H1 (cell line): ENCODE data around the gene FRMPD4. TPM values are rescaled to one million over a fixed set of nuclear protein-coding genes. Genes with fewer than 3 reads are reported as not detected.

Source experiments
- CTCF ChIA-PET: fragments of 300-600 bp; sonication (Branson Sonifier 250); formaldehyde crosslinking; loops from one replicate; lab custom pipeline; 2021; ENCODE audit not compliant: partially characterized antibody; lab: Charles Lee
- POLR2A ChIA-PET: fragments of 300-600 bp; sonication (Branson Sonifier 250); formaldehyde crosslinking; loops from one replicate; lab custom pipeline; 2021; ENCODE audit warnings: inconsistent platforms; ENCODE audit not compliant: partially characterized antibody; lab: Charles Lee
- DNase-seq, 2 experiments: peaks; one replicate each; pipeline versions ENCODE4 v3.0.0 to v3.0.0-alpha.2; 2010 to 2022; ENCODE audit warnings: low spot score in 2 of 2, low read depth in 1 of 2, mixed read lengths in 1 of 2
- FAIRE-seq: peaks from 2 replicates; lab custom pipeline; 2011; peaks lifted over from hg19 to GRCh38; lab: Jason Lieb, UNC
- H2AFZ ChIP-seq: 2 replicates; pipeline ENCODE4 v1.8.1; 2012; ENCODE audit warnings: low read length, inconsistent platforms
- H2AK5ac ChIP-seq: 2 replicates; pipeline ENCODE4 v1.6.1; 2013; ENCODE audit warnings: low read depth, low read length
- H2BK120ac ChIP-seq: replicated peaks from 2 replicates; pipeline ENCODE3; 2013; ENCODE audit warnings: low read depth, low read length, inconsistent platforms
- H2BK12ac ChIP-seq: 2 replicates; pipeline ENCODE4 v1.6.1; 2013; ENCODE audit warnings: low read depth, low read length
- H2BK15ac ChIP-seq: 2 replicates; pipeline ENCODE4 v1.6.1; 2013; ENCODE audit warnings: low read length
- H2BK20ac ChIP-seq: 2 replicates; pipeline ENCODE4 v1.6.1; 2013; ENCODE audit warnings: low read length
- H2BK5ac ChIP-seq: 2 replicates; pipeline ENCODE4 v1.6.1; 2013; ENCODE audit warnings: low read depth, low read length
- H3K14ac ChIP-seq: 2 replicates; pipeline ENCODE4 v1.6.1; 2013; ENCODE audit warnings: inconsistent platforms; ENCODE audit not compliant: insufficient read length
- H3K18ac ChIP-seq: 2 replicates; pipeline ENCODE4 v1.6.1; 2013; ENCODE audit warnings: low read length; ENCODE audit errors: extremely low read depth
- H3K23ac ChIP-seq: 2 replicates; pipeline ENCODE4 v1.6.1; 2013; ENCODE audit warnings: inconsistent platforms; ENCODE audit not compliant: insufficient read length
- H3K23me2 ChIP-seq: 2 replicates; pipeline ENCODE4 v1.6.1; 2013; ENCODE audit warnings: low read depth, low read length
- H3K27ac ChIP-seq: 2 replicates; pipeline ENCODE4 v1.6.1; 2011; ENCODE audit warnings: low read depth, low read length, inconsistent platforms
- H3K27me3 ChIP-seq, 4 experiments: replicated peaks in 1 of 4; 1 replicate in 1 of 4; 2 replicates in 3 of 4; pipeline versions ENCODE4 v1.6.1 to v1.8.1; 2011 to 2013; ENCODE audit warnings: low read length in 3 of 4, mild to moderate bottlenecking in 3 of 4, inconsistent platforms in 2 of 4, mixed read lengths in 2 of 4, moderate library complexity in 1 of 4; ENCODE audit not compliant: control insufficient read depth in 3 of 4, insufficient read depth in 3 of 4; ENCODE audit errors: extremely low read depth in 1 of 4
- H3K36me3 ChIP-seq, 4 experiments: 2 replicates each; pipeline versions ENCODE4 v1.6.1 to v1.8.1; 2011 to 2013; ENCODE audit warnings: mild to moderate bottlenecking in 4 of 4, low read length in 3 of 4, moderate library complexity in 2 of 4, control low read depth in 1 of 4, inconsistent platforms in 1 of 4; ENCODE audit not compliant: insufficient read depth in 4 of 4, control insufficient read depth in 2 of 4
- H3K4ac ChIP-seq: replicated peaks from 2 replicates; pipeline ENCODE3; 2013; ENCODE audit warnings: low read length, low read depth, mixed read lengths, inconsistent platforms; ENCODE audit not compliant: insufficient read length
- H3K4me1 ChIP-seq, 4 experiments: replicated peaks in 1 of 4; 1 replicate in 1 of 4; 2 replicates in 3 of 4; pipeline versions ENCODE4 v1.6.1 to v1.8.1; 2011 to 2013; ENCODE audit warnings: low read length in 3 of 4, inconsistent platforms in 2 of 4, mixed read lengths in 1 of 4; ENCODE audit not compliant: insufficient read depth in 4 of 4, control insufficient read depth in 3 of 4
- H3K4me2 ChIP-seq, 2 experiments: 2 replicates each; pipeline versions ENCODE4 v1.6.1 to v1.8.1; 2011 to 2013; ENCODE audit warnings: low read depth in 2 of 2, low read length in 2 of 2, control low read depth in 1 of 2, inconsistent platforms in 1 of 2, mild to moderate bottlenecking in 1 of 2; ENCODE audit not compliant: insufficient read depth in 1 of 2
- H3K4me3 ChIP-seq, 4 experiments: fragments of 200-600, 300-600 bp in 1 of 4; sonication (generic), shearing (Covaris generic), sonication (Bioruptor Twin) in 1 of 4; 2 replicates each; pipeline versions ENCODE4 v1.5.1 to v1.8.1; 2011 to 2016; ENCODE audit warnings: low read length in 4 of 4, low read depth in 3 of 4, control low read depth in 2 of 4, inconsistent platforms in 2 of 4, mild to moderate bottlenecking in 2 of 4, mixed read lengths in 1 of 4, moderate library complexity in 1 of 4; ENCODE audit not compliant: insufficient read depth in 2 of 4; ENCODE audit errors: extremely low read depth in 1 of 4
- H3K56ac ChIP-seq: replicated peaks from 2 replicates; pipeline ENCODE3; 2013; ENCODE audit warnings: low read depth, mild to moderate bottlenecking, mixed read lengths, low read length, inconsistent platforms; ENCODE audit not compliant: insufficient read length
- H3K79me1 ChIP-seq: 2 replicates; pipeline ENCODE4 v1.6.1; 2013; ENCODE audit warnings: low read depth, low read length, control low read depth
- H3K79me2 ChIP-seq, 2 experiments: 2 replicates each; pipeline versions ENCODE4 v1.6.1 to v1.8.1; 2012 to 2013; ENCODE audit warnings: low read length in 2 of 2, mild to moderate bottlenecking in 2 of 2, inconsistent platforms in 1 of 2; ENCODE audit not compliant: insufficient read depth in 2 of 2, control insufficient read depth in 1 of 2
- H3K9ac ChIP-seq, 4 experiments: replicated peaks in 1 of 4; 1 replicate in 1 of 4; 2 replicates in 3 of 4; pipeline versions ENCODE4 v1.6.1 to v1.8.1; 2011 to 2013; ENCODE audit warnings: low read depth in 3 of 4, low read length in 3 of 4, control low read depth in 2 of 4, mild to moderate bottlenecking in 2 of 4, moderate library complexity in 2 of 4, inconsistent platforms in 1 of 4; ENCODE audit errors: extremely low read depth in 1 of 4
- H3K9me3 ChIP-seq, 2 experiments: 2 replicates each; pipeline versions ENCODE4 v1.6.1 to v1.8.1; 2012 to 2013; ENCODE audit warnings: mild to moderate bottlenecking in 2 of 2, moderate library complexity in 2 of 2, control low read depth in 1 of 2, inconsistent platforms in 1 of 2, low read depth in 1 of 2, low read length in 1 of 2, mixed read lengths in 1 of 2; ENCODE audit not compliant: insufficient read depth in 2 of 2
- H4K20me1 ChIP-seq, 2 experiments: replicated peaks in 1 of 2; 2 replicates each; pipeline versions ENCODE3 to v1.8.1; 2011 to 2013; ENCODE audit warnings: inconsistent platforms in 2 of 2, low read length in 2 of 2, mild to moderate bottlenecking in 1 of 2; ENCODE audit not compliant: insufficient read depth in 2 of 2, control insufficient read depth in 1 of 2
- H4K5ac ChIP-seq: 2 replicates; pipeline ENCODE4 v1.6.1; 2013; ENCODE audit warnings: low read length, low read depth, mixed read lengths, inconsistent platforms; ENCODE audit not compliant: insufficient read length
- H4K8ac ChIP-seq: 2 replicates; pipeline ENCODE4 v1.8.0; 2013; ENCODE audit warnings: mild to moderate bottlenecking, moderate library complexity, low read length, inconsistent platforms; ENCODE audit not compliant: insufficient read depth; ENCODE audit errors: extremely low read depth
- H4K91ac ChIP-seq: replicated peaks from 2 replicates; pipeline ENCODE3; 2013; ENCODE audit warnings: low read length, mixed read lengths, inconsistent platforms; ENCODE audit not compliant: insufficient read length
- BACH1 ChIP-seq: IDR thresholded peaks from 2 replicates; pipeline ENCODE4 v1.6.1; 2012; ENCODE audit warnings: low read length, improper control_type of control experiment
- CEBPB ChIP-seq: IDR thresholded peaks from 2 replicates; pipeline ENCODE4 v1.6.1; 2012; ENCODE audit warnings: low read depth, low read length
- CTBP2 ChIP-seq: IDR thresholded peaks from 2 replicates; pipeline ENCODE4 v1.7.0; 2011; ENCODE audit warnings: borderline replicate concordance, mild to moderate bottlenecking, moderate library complexity, mixed read lengths, low read length; ENCODE audit not compliant: insufficient read depth, insufficient read length
- FOSL1 ChIP-seq: IDR thresholded peaks from 2 replicates; pipeline ENCODE4 v1.6.1; 2011; ENCODE audit warnings: mild to moderate bottlenecking, low read depth, low read length, moderate library complexity; ENCODE audit not compliant: insufficient read depth
- HDAC2 ChIP-seq, 2 experiments: fragments of 300-600 bp in 1 of 2; sonication (generic) in 1 of 2; IDR thresholded peaks; 2 replicates each; pipeline ENCODE4 v1.6.1; 2011 to 2012; ENCODE audit warnings: low read depth in 2 of 2, low read length in 2 of 2, mild to moderate bottlenecking in 2 of 2, moderate library complexity in 2 of 2, borderline replicate concordance in 1 of 2, inconsistent platforms in 1 of 2
- KDM1A ChIP-seq: fragments of 200-600, 300-600 bp; sonication (generic); IDR thresholded peaks from 2 replicates; pipeline ENCODE4 v1.7.1; 2016; ENCODE audit warnings: mild to moderate bottlenecking, low read length, borderline replicate concordance
- KDM4A ChIP-seq: IDR thresholded peaks from one replicate; pipeline ENCODE4 v1.7.1; 2012; ENCODE audit warnings: low read depth, mild to moderate bottlenecking, moderate library complexity, low read length, inconsistent platforms; ENCODE audit not compliant: severe bottlenecking
- MAFK ChIP-seq: IDR thresholded peaks from 2 replicates; pipeline ENCODE4 v1.6.1; 2012; ENCODE audit warnings: low read depth, mild to moderate bottlenecking, improper control_type of control experiment, low read length
- PHF8 ChIP-seq: fragments of 200-600 bp; sonication (generic); conservative IDR thresholded peaks from 2 replicates; pipeline ENCODE4 v1.7.1; 2012; ENCODE audit warnings: low read depth, mild to moderate bottlenecking, inconsistent platforms, low read length, moderate library complexity
- POLR2A ChIP-seq, 2 experiments: IDR thresholded peaks; 1 replicate in 1 of 2; 2 replicates in 1 of 2; pipeline ENCODE4 v1.6.1; 2011; ENCODE audit warnings: low read depth in 2 of 2, low read length in 2 of 2, mild to moderate bottlenecking in 2 of 2; ENCODE audit errors: control extremely low read depth in 1 of 2
- POLR2AphosphoS5 ChIP-seq: IDR thresholded peaks from 2 replicates; pipeline ENCODE4 v1.6.1; 2011; ENCODE audit warnings: low read depth, low read length
- SIN3A ChIP-seq, 2 experiments: IDR thresholded peaks in 1 of 2; conservative IDR thresholded peaks in 1 of 2; 2 replicates each; pipeline ENCODE4 v1.6.1; 2011 to 2012; ENCODE audit warnings: low read length in 2 of 2, improper control_type of control experiment in 1 of 2, low read depth in 1 of 2, mild to moderate bottlenecking in 1 of 2
- ZNF274 ChIP-seq: IDR thresholded peaks from 2 replicates; pipeline ENCODE4 v1.7.0; 2012; ENCODE audit warnings: low read length, borderline replicate concordance; ENCODE audit errors: extremely low read depth
- WGBS, 2 experiments: shearing (Covaris generic) in 1 of 2; methylation state at CpG; one replicate each; pipeline versions ENCODE4 v1.1.6 to v1.1.7; 2013 to 2015; ENCODE audit warnings: low lambda C conversion rate in 2 of 2, mixed read lengths in 2 of 2, inconsistent platforms in 1 of 2, low coverage in 1 of 2, missing lambda C conversion rate in 1 of 2; ENCODE audit not compliant: insufficient replicate concordance in 2 of 2, insufficient coverage in 1 of 2, insufficient read length in 1 of 2; ENCODE audit errors: extremely low coverage in 1 of 2, missing lambda C conversion rate in 1 of 2; 5-methylcytosine and 5-hydroxymethylcytosine counted together
- polyA plus RNA-seq, 7 experiments: library from polyadenylated mRNA; depleted of rRNA in 3 of 7; stranded (reverse) in 5 of 7; unstranded in 2 of 7; fragments of >200 nt in 5 of 7; fragments of 200-250 nt in 2 of 7; gene quantifications; 1 replicate in 5 of 7; 2 replicates in 1 of 7; 4 replicates in 1 of 7; pipeline versions ENCODE4 v1.2.1 to v1.2.3, GENCODE V29; 2011 to 2013; ENCODE audit warnings: missing spikeins in 2 of 7, mixed read lengths in 2 of 7
- total RNA-seq: library from RNA; stranded (reverse); fragmentation: NEBNext Ultra II Directional; extraction: Animal tissue kit (Norgen Biotek cat#: 25700); gene quantifications from 2 replicates; pipeline ENCODE4 v1.2.1, GENCODE V29; 2021
- TF ChIP-seq, protein P1 (sequence below): IDR thresholded peaks from 2 replicates; pipeline ENCODE4 v1.6.1; 2011; ENCODE audit warnings: low read length, improper control_type of control experiment

FRMPD4 gene
- total and polyA plus RNA-seq, 2 of the 8 experiments (the other 6 are each of a cell fraction or from before 2014, with no cell fraction given) = 0.02 to 0.37 TPM

DNA sequence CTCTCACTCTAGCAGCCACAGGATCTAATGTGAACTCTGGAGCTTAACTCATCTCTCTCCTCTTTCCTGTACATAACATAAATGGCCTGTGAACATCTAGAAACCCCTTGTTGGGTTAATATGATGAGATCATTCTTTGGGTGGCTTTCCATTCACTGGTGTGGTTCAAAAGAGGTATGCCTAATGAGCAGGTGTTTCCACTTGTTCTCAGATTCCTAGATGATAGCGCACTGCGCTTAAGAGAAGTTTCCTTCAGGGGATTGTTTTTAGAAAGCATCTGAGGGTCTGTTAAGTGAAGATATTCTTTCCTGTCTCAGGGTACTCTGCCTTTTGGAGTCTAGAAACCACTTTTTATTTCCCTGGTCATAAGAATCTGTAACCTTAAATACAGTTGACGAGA is 32.5 kb downstream of the FRMPD4 start:
- Histone ChIP-seq H3K18ac (no peak overlapping the region), H3K23me2 (no peaks in the 10 kb centered on the region), H3K4me3 (no peak overlapping the region), H2BK20ac (no peak overlapping the region), H3K23ac (no peak overlapping the region), H3K4me1 (no peaks in the 10 kb centered on the region), H4K8ac (no peak overlapping the region), H3K4me2 (no peak overlapping the region), H4K91ac (no peak overlapping the region), H2AFZ (no peak overlapping the region), H3K27ac (no peak overlapping the region), H2BK15ac (no peak overlapping the region), H4K5ac (no peak overlapping the region), H3K79me1 (no peaks in the 10 kb centered on the region), H3K56ac (no peak overlapping the region), H3K9ac (no peak overlapping the region), H2BK5ac (no peak overlapping the region), H3K9me3 (no peaks in the 10 kb centered on the region), H3K4ac (no peak overlapping the region), H2AK5ac (no peak overlapping the region), H3K14ac (no peak overlapping the region), H2BK120ac (no peak overlapping the region), H4K20me1 (no peaks in the 10 kb centered on the region), H2BK12ac (no peak overlapping the region), H3K79me2 (no peaks in the 10 kb centered on the region), H3K27me3 (no peaks in the 10 kb centered on the region), H3K36me3 (no peaks in the 10 kb centered on the region)
- POLR2A ChIA-PET = no interaction called here
- CTCF ChIA-PET = no interaction called here
- DNase-seq = no peak
- FAIRE-seq = no peak
- WGBS, 2 experiments = 95% methylated on average over 3 of the region's 3 CpGs; no CpG with 5 or more reads in 1 of the 2 experiments
- TF ChIP-seq PHF8 (no peak), KDM4A (no peak), ZNF274 (no peak), FOSL1 (no peak), CEBPB (no peak), CTBP2 (no peak), KDM1A (no peak), SIN3A (conservative IDR thresholded peaks at IDR 0.05 in 1 of 2, IDR thresholded peaks at IDR 0.05 in 1 of 2; ENCODE audit: low read depth in 1 of 2, low read length in 2 of 2) (no peak), BACH1 (no peak), HDAC2 (IDR thresholded peaks at IDR 0.05; ENCODE audit: borderline replicate concordance in 1 of 2, low read depth in 2 of 2, low read length in 2 of 2) (no peak), POLR2AphosphoS5 (no peak), POLR2A (IDR thresholded peaks at IDR 0.05; ENCODE audit: control extremely low read depth in 1 of 2, low read depth in 2 of 2, low read length in 2 of 2) (no peak), MAFK (no peak)
- TF ChIP-seq, protein P1, sequence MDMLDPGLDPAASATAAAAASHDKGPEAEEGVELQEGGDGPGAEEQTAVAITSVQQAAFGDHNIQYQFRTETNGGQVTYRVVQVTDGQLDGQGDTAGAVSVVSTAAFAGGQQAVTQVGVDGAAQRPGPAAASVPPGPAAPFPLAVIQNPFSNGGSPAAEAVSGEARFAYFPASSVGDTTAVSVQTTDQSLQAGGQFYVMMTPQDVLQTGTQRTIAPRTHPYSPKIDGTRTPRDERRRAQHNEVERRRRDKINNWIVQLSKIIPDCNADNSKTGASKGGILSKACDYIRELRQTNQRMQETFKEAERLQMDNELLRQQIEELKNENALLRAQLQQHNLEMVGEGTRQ = no peak
